Activated CD4-positive, alpha-beta T cell treated with anti-CD3 and anti-CD28 coated beads, Interleukin-2, amount 10 ng/mL, durations not matched to agents 24 days and 14 days (primary cell): Measurements from ENCODE around the gene CLN3. TPM values are rescaled to one million over a fixed set of nuclear protein-coding genes. Genes with fewer than 3 reads are reported as not detected.

Experiments
- DNase-seq: peaks from one replicate; pipeline ENCODE4 v3.0.0; 2022
- H3K27ac Mint-ChIP-seq: one replicate; pipeline ENCODE4 v1.8.0; 2022; ENCODE audit warnings: mild to moderate bottlenecking, mixed read lengths
- H3K27me3 Mint-ChIP-seq: one replicate; pipeline ENCODE4 v1.8.0; 2022; ENCODE audit warnings: mixed read lengths
- H3K36me3 Mint-ChIP-seq: one replicate; pipeline ENCODE4 v1.8.0; 2022; ENCODE audit warnings: low read depth, mild to moderate bottlenecking, mixed read lengths
- H3K4me1 Mint-ChIP-seq: one replicate; pipeline ENCODE4 v1.8.0; 2021; ENCODE audit warnings: mixed read lengths
- H3K4me3 Mint-ChIP-seq: one replicate; pipeline ENCODE4 v1.8.0; 2022; ENCODE audit warnings: mild to moderate bottlenecking, moderate library complexity, mixed read lengths
- H3K9me3 Mint-ChIP-seq: one replicate; pipeline ENCODE4 v1.8.0; 2021; ENCODE audit warnings: mixed read lengths
- intact Hi-C: fragments of 100-400 bp; cut with micrococcal nuclease; formaldehyde crosslinking; loops from one replicate; pipeline ENCODE4 v1.15.1; 2023
- total RNA-seq: library from RNA; stranded (reverse); gene quantifications from 2 replicates; pipeline ENCODE4 v1.2.3, GENCODE V29; 2022

CLN3 gene
- total RNA-seq, 1 donor from 2014 or later: 27.7 TPM

GRCh38 chr16:28526201-28527099 lies 34.6 kb upstream of the CLN3 start:
- no peaks in the 10 kb centered on the region for H3K27me3 Mint-ChIP-seq
- H3K36me3 Mint-ChIP-seq: no peaks in the 10 kb centered on the region
- H3K4me1 Mint-ChIP-seq: peaks cover 3% of the 10 kb centered on the region
- H3K9me3 Mint-ChIP-seq: no peaks in the 10 kb centered on the region
- no peak overlapping the region for H3K27ac Mint-ChIP-seq
- H3K4me3 Mint-ChIP-seq: no peak overlapping the region
- intact Hi-C loops: no loop called here
- no peak for DNase-seq

- no peaks in the 10 kb centered on the region for H3K9me3 Mint-ChIP-seq
- no peaks in the 10 kb centered on the region for H3K36me3 Mint-ChIP-seq
- DNase-seq: no peak
- no peaks in the 10 kb centered on the region for H3K27me3 Mint-ChIP-seq
- peaks cover 3% of the 10 kb centered on the region for H3K4me1 Mint-ChIP-seq
- intact Hi-C loops: no loop called here
- H3K27ac Mint-ChIP-seq: no peak overlapping the region
- H3K4me3 Mint-ChIP-seq: no peak overlapping the region
These were observed 32.9 kb upstream of the CLN3 start for GRCh38 chr16:28524681-28525171.

GRCh38 chr16:28522792-28523191 lies 30.9 kb upstream of the CLN3 start:
- Mint-ChIP-seq H3K4me3 (no peak overlapping the region), H3K36me3 (no peaks in the 10 kb centered on the region), H3K27ac (no peak overlapping the region), H3K4me1 (peaks cover 3% of the 10 kb centered on the region), H3K27me3 (no peaks in the 10 kb centered on the region), H3K9me3 (no peaks in the 10 kb centered on the region)
- intact Hi-C loops: no loop called here
- DNase-seq: no peak

- intact Hi-C loops: no loop called here
- H3K36me3 Mint-ChIP-seq: no peaks in the 10 kb centered on the region
- no peaks in the 10 kb centered on the region for H3K9me3 Mint-ChIP-seq
- no peak overlapping the region for H3K4me3 Mint-ChIP-seq
- DNase-seq: no peak
- H3K4me1 Mint-ChIP-seq: peaks cover 3% of the 10 kb centered on the region
- no peaks in the 10 kb centered on the region for H3K27me3 Mint-ChIP-seq
- H3K27ac Mint-ChIP-seq: no peak overlapping the region
These were observed 29.6 kb upstream of the CLN3 start for GRCh38 chr16:28521436-28521835.

- no peak for DNase-seq
- Mint-ChIP-seq H3K27ac (no peak overlapping the region), H3K36me3 (no peaks in the 10 kb centered on the region), H3K4me1 (peaks cover 3% of the 10 kb centered on the region), H3K9me3 (no peaks in the 10 kb centered on the region), H3K4me3 (no peak overlapping the region), H3K27me3 (no peaks in the 10 kb centered on the region)
- intact Hi-C loops: no loop called here
These were observed 28.8 kb upstream of the CLN3 start for GRCh38 chr16:28520672-28521071.

- Mint-ChIP-seq H3K4me3 (no peak overlapping the region), H3K9me3 (no peaks in the 10 kb centered on the region), H3K27me3 (peaks cover 2% of the 10 kb centered on the region), H3K27ac (no peak overlapping the region), H3K36me3 (no peaks in the 10 kb centered on the region), H3K4me1 (peaks cover 10% of the 10 kb centered on the region)
- intact Hi-C loops: no loop called here
- DNase-seq: no peak
These were observed 22.4 kb upstream of the CLN3 start for GRCh38 chr16:28514246-28514645.

GRCh38 chr16:28513484-28514181 lies 21.8 kb upstream of the CLN3 start:
- H3K36me3 Mint-ChIP-seq: no peaks in the 10 kb centered on the region
- no peak for DNase-seq
- H3K9me3 Mint-ChIP-seq: no peaks in the 10 kb centered on the region
- H3K27ac Mint-ChIP-seq: no peak overlapping the region
- intact Hi-C loops: no loop called here
- no peak overlapping the region for H3K4me3 Mint-ChIP-seq
- H3K27me3 Mint-ChIP-seq: peaks cover 2% of the 10 kb centered on the region
- peaks cover 10% of the 10 kb centered on the region for H3K4me1 Mint-ChIP-seq

GRCh38 chr16:28511801-28512789 lies 20.2 kb upstream of the CLN3 start:
- Mint-ChIP-seq H3K27ac (no peak overlapping the region), H3K9me3 (no peaks in the 10 kb centered on the region), H3K36me3 (no peaks in the 10 kb centered on the region), H3K4me3 (no peak overlapping the region), H3K27me3 (peaks cover 2% of the 10 kb centered on the region), H3K4me1 (peaks cover 21% of the 10 kb centered on the region)
- no peak for DNase-seq
- intact Hi-C loops: no loop called here

GRCh38 chr16:28511031-28511430 lies 19.2 kb upstream of the CLN3 start:
- no peaks in the 10 kb centered on the region for H3K36me3 Mint-ChIP-seq
- H3K27me3 Mint-ChIP-seq: peaks cover 4% of the 10 kb centered on the region
- peaks cover 27% of the 10 kb centered on the region for H3K4me1 Mint-ChIP-seq
- no peaks in the 10 kb centered on the region for H3K9me3 Mint-ChIP-seq
- H3K27ac Mint-ChIP-seq: no peak overlapping the region
- H3K4me3 Mint-ChIP-seq: no peak overlapping the region
- intact Hi-C loops: no loop called here
- no peak for DNase-seq

GRCh38 chr16:28505489-28506137 lies 13.7 kb upstream of the CLN3 start:
- Mint-ChIP-seq H3K36me3 (no peaks in the 10 kb centered on the region), H3K9me3 (no peaks in the 10 kb centered on the region), H3K4me3 (no peak overlapping the region), H3K4me1 (peaks cover 21% of the 10 kb centered on the region), H3K27ac (no peak overlapping the region), H3K27me3 (peaks cover 2% of the 10 kb centered on the region)
- no peak for DNase-seq
- intact Hi-C loops: no loop called here

GRCh38 chr16:28504707-28505404 lies 13.0 kb upstream of the CLN3 start:
- H3K27me3 Mint-ChIP-seq: peaks cover 2% of the 10 kb centered on the region
- H3K27ac Mint-ChIP-seq: no peak overlapping the region
- H3K36me3 Mint-ChIP-seq: no peaks in the 10 kb centered on the region
- DNase-seq: no peak
- peaks cover 25% of the 10 kb centered on the region for H3K4me1 Mint-ChIP-seq
- intact Hi-C loops: no loop called here
- H3K4me3 Mint-ChIP-seq: no peak overlapping the region
- H3K9me3 Mint-ChIP-seq: no peaks in the 10 kb centered on the region

- H3K4me1 Mint-ChIP-seq: peaks cover 25% of the 10 kb centered on the region
- intact Hi-C loops: no loop called here
- H3K27me3 Mint-ChIP-seq: peaks cover 2% of the 10 kb centered on the region
- DNase-seq: no peak
- H3K9me3 Mint-ChIP-seq: no peaks in the 10 kb centered on the region
- no peak overlapping the region for H3K4me3 Mint-ChIP-seq
- no peak overlapping the region for H3K27ac Mint-ChIP-seq
- H3K36me3 Mint-ChIP-seq: peaks cover under 1% of the 10 kb centered on the region
These were observed 11.8 kb upstream of the CLN3 start for GRCh38 chr16:28503470-28504259.
